ENCODE data around the gene MOSPD3. TPM values are rescaled to one million over a fixed set of nuclear protein-coding genes. Genes with fewer than 3 reads are reported as not detected.

The MOSPD3 gene
- total RNA-seq, 1 experiment from 2014 or later, result 25.0 TPM

- in situ Hi-C loops (cut with HindIII; ENCODE audit: low pct_unique_long_range_greater_than_20kb, low sequenced_read_pairs), result no loop called here
- ATAC-seq (no peak), DNase-seq (ENCODE audit: low read depth, low spot score) (no peak)
- Histone ChIP-seq H3K27me3 (ENCODE audit: control insufficient read depth, insufficient read depth, low read length) (no peaks in the 10 kb centered on the region), H3K9me3 (ENCODE audit: control insufficient read depth, insufficient read depth, low read depth, low read length) (no peaks in the 10 kb centered on the region), H3K27ac (ENCODE audit: low read length) (no peak overlapping the region), H3K4me3 (ENCODE audit: low read depth in 2 of 2, low read length in 2 of 2) (no peak overlapping the region), H3K4me1 (ENCODE audit: control insufficient read depth, insufficient read depth, low read length) (peaks cover 3% of the 10 kb centered on the region), H3K36me3 (ENCODE audit: control insufficient read depth, insufficient read depth, low read length) (peaks cover 9% of the 10 kb centered on the region; the same call in 1 of the 2 replicates)
- TF ChIP-seq CTCF (IDR thresholded peaks at IDR 0.05) (no peak), SIN3A (IDR thresholded peaks at IDR 0.05; ENCODE audit: borderline replicate concordance, insufficient read depth, low read depth, low read length) (no peak), REST (IDR thresholded peaks at IDR 0.05; ENCODE audit: insufficient read depth in 1 of 2, low read depth in 2 of 2, low read length in 1 of 2) (no peak), TCF7L2 (IDR thresholded peaks at IDR 0.05; ENCODE audit: low read depth, low read length) (no peak), POLR2AphosphoS5 (IDR thresholded peaks at IDR 0.05; ENCODE audit: low read depth, low read length) (no peak)
- BruUV-seq (replicated peaks), result no TSS peak
- POLR2A ChIA-PET, result interaction anchor here (0.6 kb wide), 1 partner anchor 96 kb away, joined by 7 read pairs; no protein-coding TSS in a partner anchor
- CTCF ChIA-PET, result no interaction called here
- intact Hi-C loops (cut with micrococcal nuclease; ENCODE audit: unreplicated experiment), result no loop called here
Observed at GRCh38 chr7:100577103-100577502, 35.2 kb upstream of the MOSPD3 start.

- DNase-seq (ENCODE audit: low read depth, low spot score) (no peak), ATAC-seq (no peak)
- Histone ChIP-seq H3K36me3 (ENCODE audit: control insufficient read depth, insufficient read depth, low read length) (peaks cover 9% of the 10 kb centered on the region; the same call in 1 of the 2 replicates), H3K27me3 (ENCODE audit: control insufficient read depth, insufficient read depth, low read length) (no peaks in the 10 kb centered on the region), H3K4me3 (ENCODE audit: low read depth in 2 of 2, low read length in 2 of 2) (no peak overlapping the region), H3K4me1 (ENCODE audit: control insufficient read depth, insufficient read depth, low read length) (no peaks in the 10 kb centered on the region; the same call in 1 of the 2 replicates), H3K27ac (ENCODE audit: low read length) (no peak overlapping the region), H3K9me3 (ENCODE audit: control insufficient read depth, insufficient read depth, low read depth, low read length) (no peaks in the 10 kb centered on the region)
- ChIA-PET CTCF (no interaction called here), POLR2A (no interaction called here)
- intact Hi-C loops (cut with micrococcal nuclease; ENCODE audit: unreplicated experiment), result no loop called here
- in situ Hi-C loops (cut with HindIII; ENCODE audit: low pct_unique_long_range_greater_than_20kb, low sequenced_read_pairs), result no loop called here
- no peak for TF ChIP-seq POLR2AphosphoS5 (IDR thresholded peaks at IDR 0.05; ENCODE audit: low read depth, low read length)
- TF ChIP-seq CTCF (IDR thresholded peaks at IDR 0.05), result no peak
- no peak for TF ChIP-seq SIN3A (IDR thresholded peaks at IDR 0.05; ENCODE audit: borderline replicate concordance, insufficient read depth, low read depth, low read length)
- TF ChIP-seq REST (IDR thresholded peaks at IDR 0.05; ENCODE audit: insufficient read depth in 1 of 2, low read depth in 2 of 2, low read length in 1 of 2), result no peak
- no peak for TF ChIP-seq TCF7L2 (IDR thresholded peaks at IDR 0.05; ENCODE audit: low read depth, low read length)
- BruUV-seq (replicated peaks), result no TSS peak
Observed at GRCh38 chr7:100577507-100577906, 34.8 kb upstream of the MOSPD3 start.
